Ecto neural progenitor cell (in vitro differentiated cells): ENCODE results near the gene TAPBP.
A peak's percentile ranks its signal among the peaks of the same experiment; 100 is the strongest.
"Not testable (repeated sequence)": the region's sequence is repeated elsewhere in the genome, so short reads cannot be mapped to it uniquely, and the experiment has no call there.

Experiments used
- DNase-seq: peaks from one replicate; pipeline ENCODE4 v3.0.0-alpha.2; 2018; ENCODE audit warnings: low spot score

TAPBP gene

DNA sequence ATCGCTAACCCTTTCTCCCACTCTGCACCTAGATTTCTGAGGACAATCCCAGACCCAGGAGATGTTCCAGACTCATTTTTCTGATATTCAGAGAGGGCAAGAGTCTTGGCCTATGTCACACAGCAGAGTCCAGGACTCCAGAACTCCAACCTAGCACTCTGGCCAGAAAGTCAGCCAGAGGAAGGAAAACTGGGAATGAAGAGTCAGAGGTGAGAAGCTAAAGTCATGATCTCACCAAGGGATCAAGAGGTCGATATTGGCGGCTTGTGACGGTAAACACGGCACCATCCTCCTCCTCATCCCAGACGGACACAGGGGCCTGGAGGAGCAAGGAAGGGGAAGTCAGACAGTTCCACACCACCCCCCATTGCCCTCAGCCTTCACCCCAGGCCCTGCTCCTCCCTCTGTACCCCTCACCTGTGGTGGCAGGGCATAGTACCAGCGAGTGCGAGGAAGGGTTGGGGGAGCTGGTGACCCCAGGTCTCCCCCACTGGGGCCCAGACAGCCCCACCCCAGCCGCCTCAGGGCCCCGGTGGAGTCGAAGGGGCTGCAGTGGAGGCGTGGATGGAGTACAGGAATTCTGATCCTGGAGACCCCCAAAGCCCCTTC is 17.0 kb downstream of the TAPBP start:
- DNase-seq: no peak

- DNase-seq: no peak
Observed at GRCh38 chr6:33295621-33296369, 18.1 kb downstream of the TAPBP start.

- no peak for DNase-seq
Observed at GRCh38 chr6:33294086-33294823, 19.6 kb downstream of the TAPBP start.

DNA sequence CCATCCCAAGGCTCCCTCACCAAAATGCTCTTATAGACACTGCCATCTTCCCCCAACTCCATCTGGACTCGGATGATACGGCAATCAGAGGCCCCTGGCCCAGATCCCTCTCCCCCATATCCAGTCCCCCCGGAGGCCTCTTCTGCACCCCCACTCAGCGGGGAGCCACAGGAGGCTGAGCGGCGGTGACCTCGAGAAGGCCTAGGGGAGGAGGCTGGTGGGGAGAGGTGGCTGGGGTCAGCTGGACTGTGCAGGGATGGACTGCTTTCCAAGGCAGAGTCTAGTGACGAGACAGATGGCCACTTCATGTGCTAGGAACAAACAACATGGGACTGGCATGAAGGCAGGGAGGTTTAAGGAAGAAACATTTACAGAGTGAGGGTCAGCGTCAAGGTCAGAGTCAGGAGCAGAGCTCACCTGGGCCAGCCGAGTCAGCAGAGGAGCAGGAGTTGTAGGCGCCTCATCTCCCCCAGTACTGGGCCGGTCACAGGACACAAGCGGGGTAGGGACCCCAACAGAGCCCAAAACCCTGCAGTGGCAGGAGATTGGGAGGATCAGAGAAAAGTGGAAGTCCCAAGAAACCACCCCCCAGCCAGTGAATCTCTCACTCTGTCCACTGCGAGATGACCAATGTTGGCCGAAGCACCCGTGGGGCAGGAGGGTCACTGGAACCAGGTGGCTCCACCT is 20.7 kb downstream of the TAPBP start:
- no peak for DNase-seq

DNA sequence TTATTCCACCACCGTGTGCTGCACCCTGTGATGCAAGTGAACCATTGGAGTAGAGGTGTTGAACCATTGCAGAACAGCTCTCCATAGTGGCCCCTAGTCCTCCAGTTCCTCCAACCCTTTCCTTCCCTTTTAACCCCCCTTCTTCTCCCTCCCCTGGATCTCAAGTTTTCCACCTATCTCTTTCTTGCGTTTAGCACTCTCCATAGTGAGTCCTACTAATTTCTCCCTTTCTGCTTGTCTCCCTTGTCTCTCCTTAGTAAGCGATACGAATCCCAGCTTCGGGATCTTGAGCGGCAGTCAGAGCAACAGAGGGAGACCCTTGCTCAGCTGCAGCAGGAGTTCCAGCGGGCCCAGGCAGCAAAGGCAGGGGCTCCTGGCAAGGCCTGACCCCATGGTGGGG is 23.4 kb downstream of the TAPBP start:
- DNase-seq: no peak

- no peak for DNase-seq
Observed at GRCh38 chr6:33289784-33290315, 24.0 kb downstream of the TAPBP start.

- peak; percentile 83 for DNase-seq
Observed at GRCh38 chr6:33288921-33289783, 24.7 kb downstream of the TAPBP start, which contains the start of the genes PFDN6 and WDR46. PFDN6 (plus strand) TSS chr6:33289601; CDS start chr6:33289857, 256 bp downstream. WDR46 (minus strand) TSS chr6:33289239; CDS start chr6:33289170, 69 bp downstream.

DNA sequence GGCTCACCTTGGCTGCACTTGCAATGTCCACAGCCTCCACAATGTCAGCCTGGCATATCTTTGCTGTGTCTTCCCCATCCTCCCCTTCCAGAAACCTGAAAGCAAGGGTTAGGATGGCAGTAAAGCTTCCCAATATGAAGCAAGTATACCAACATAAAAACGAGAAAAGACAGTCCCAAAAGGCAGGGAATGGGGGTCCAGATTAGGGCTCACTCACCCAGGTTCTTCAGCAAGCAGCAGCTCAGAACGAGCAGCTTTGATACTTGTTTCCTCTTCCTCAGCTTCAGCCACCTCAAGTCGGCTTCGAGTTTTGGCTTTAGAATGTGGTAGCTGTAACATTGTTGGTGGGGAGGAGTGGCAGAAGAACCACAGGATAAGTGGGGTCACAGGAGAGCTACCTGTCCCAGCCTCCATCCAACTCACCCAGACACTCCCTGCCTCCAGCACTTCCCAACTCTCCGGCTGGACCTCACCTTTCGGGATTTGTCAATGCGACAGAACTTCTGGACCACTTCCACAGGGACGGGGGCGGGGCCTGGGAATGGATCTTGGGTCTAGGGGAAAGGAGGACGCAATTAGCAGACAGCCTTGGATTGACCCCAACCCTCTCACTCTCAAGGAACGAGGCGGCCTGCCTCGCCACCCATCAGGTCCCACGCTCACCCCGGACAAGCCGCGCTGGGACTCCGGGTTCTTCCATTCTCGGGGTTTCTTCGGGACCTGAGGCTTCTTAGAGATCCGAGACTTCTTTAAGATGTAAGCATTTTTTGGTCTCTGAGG is 25.5 kb downstream of the TAPBP start:
- no peak for DNase-seq

- no peak for DNase-seq
Observed at GRCh38 chr6:33286946-33287914, 26.6 kb downstream of the TAPBP start.

DNA sequence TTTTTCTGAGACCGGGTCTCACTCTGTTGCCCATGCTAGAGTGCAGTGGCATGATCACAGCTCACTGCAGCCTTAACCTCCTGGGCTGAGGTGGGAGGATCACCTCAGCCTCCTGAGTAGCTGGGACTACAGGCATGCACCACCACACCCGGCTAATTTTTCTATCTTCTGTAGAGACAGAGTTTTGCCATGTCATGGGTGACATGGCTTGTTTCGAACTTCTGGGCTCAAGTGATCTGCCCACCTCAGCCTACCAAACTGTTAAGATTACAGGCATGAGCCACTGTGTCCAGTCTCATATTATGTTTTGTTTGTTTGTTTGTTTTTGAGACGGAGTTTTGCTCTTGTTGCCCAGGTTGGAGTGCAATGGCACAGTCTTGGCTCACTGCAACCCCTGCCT is 28.7 kb downstream of the TAPBP start:
- DNase-seq: not testable (repeated sequence)

- no peak for DNase-seq
Observed at GRCh38 chr6:33280539-33280938, 33.3 kb downstream of the TAPBP start.

GRCh38 chr6:33279971-33280511 is 33.8 kb downstream of the TAPBP start:
- peak; percentile 64 for DNase-seq

GRCh38 chr6:33279257-33279695 is 34.6 kb downstream of the TAPBP start:
- no peak for DNase-seq

DNA sequence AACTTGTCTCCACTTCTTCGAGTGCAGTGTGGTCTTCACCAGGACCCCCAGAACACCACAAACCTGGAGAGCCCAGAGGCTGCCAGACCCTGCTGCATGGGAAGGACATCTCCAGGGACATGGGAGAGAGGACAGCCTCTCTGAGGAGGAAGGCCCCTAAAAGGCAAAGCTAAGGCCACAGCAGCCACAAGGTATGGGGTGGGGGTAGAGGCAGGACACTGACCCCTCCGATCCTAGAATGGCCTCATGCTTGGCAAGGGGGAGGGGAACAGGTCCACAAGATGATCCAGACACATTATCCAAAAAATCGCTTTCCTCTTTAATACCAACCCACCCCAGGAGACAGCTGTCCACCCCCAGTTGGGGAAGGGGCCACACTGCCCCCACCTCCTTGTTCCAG is 35.1 kb downstream of the TAPBP start:
- DNase-seq: no peak

DNA sequence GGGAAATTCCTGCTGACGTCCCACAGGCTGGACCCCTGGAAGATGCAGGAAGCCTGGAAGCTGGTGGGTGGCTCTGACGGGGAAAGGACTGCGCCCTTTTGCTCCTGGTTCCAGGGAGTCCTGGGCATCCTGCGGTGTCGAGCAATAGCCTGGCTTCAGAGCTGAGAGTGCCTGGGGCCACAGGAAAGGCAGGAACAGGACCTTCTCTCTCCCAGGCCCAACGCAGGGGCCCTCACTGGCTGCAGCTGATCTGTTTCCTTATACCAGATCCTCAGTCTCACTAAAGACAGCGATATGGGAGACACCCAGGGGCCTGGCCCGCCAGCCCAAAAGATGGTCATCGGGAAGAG is 35.5 kb downstream of the TAPBP start:
- no peak for DNase-seq

DNA sequence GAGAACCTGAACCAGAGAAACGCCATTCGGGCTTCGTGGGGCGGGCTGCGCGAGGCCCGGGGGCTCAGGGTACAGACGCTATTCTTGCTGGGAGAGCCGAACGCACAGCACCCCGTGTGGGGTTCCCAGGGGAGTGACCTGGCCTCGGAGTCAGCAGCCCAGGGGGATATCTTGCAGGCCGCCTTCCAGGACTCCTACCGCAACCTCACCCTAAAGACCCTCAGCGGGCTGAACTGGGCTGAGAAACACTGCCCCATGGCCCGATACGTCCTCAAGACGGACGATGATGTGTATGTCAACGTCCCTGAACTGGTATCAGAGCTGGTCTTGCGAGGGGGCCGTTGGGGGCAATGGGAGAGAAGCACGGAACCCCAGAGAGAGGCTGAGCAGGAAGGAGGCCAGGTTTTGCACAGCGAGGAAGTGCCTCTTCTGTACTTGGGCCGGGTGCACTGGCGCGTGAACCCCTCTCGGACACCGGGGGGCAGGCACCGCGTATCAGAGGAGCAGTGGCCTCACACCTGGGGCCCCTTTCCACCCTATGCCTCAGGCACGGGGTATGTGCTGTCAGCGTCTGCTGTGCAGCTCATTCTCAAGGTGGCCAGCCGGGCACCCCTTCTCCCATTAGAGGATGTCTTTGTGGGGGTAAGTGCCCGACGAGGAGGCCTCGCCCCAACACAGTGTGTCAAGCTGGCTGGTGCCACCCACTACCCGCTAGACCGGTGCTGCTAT is 36.1 kb downstream of the TAPBP start:
- peak; percentile 48 for DNase-seq

GRCh38 chr6:33276864-33277662 is 36.8 kb downstream of the TAPBP start, which contains the start of gene B3GALT4:
B3GALT4 (plus strand) TSS chr6:33277123; CDS start chr6:33277420, 297 bp downstream.
- peak; percentile 90 for DNase-seq
